Forelimb muscle (tissue), 1 donor: ENCODE results near the gene SIM2. TPM values are rescaled to one million over a fixed set of nuclear protein-coding genes. Genes with fewer than 3 reads are reported as not detected.
"Not testable (repeated sequence)": the region's sequence is repeated elsewhere in the genome, so short reads cannot be mapped to it uniquely, and the experiment has no call there.

Source experiments
- DNase-seq: peaks from one replicate; pipeline ENCODE4 v3.0.0-alpha.2; 2013; ENCODE audit warnings: low read depth
- polyA plus RNA-seq: library from polyadenylated mRNA; unstranded; fragments of 120-200 nt; gene quantifications from one replicate; pipeline ENCODE4 v1.2.1, GENCODE V29; 2013; ENCODE audit not compliant: insufficient read length

SIM2 gene
- 2.9 TPM for polyA plus RNA-seq

- no peak for DNase-seq
These were observed at the start of gene SIM2 for GRCh38 chr21:36698981-36699545. SIM2 (plus strand) TSS chr21:36699115; CDS start chr21:36699747, 632 bp downstream.

- DNase-seq, result no peak
These were observed 44.6 kb upstream of the SIM2 start for GRCh38 chr21:36654324-36654723.

GRCh38 chr21:36654796-36655325, 44.1 kb upstream of the SIM2 start:
- DNase-seq, result no peak

GRCh38 chr21:36656138-36656537, 42.8 kb upstream of the SIM2 start:
- DNase-seq, result no peak

GRCh38 chr21:36657290-36657689, 41.6 kb upstream of the SIM2 start:
- not testable (repeated sequence) for DNase-seq

- no peak for DNase-seq
These were observed 40.9 kb upstream of the SIM2 start for GRCh38 chr21:36657999-36658398.

- no peak for DNase-seq
These were observed 40.0 kb upstream of the SIM2 start for GRCh38 chr21:36658926-36659325.

- no peak for DNase-seq
These were observed 37.2 kb upstream of the SIM2 start for GRCh38 chr21:36661511-36662309.

GRCh38 chr21:36663033-36663855, 35.7 kb upstream of the SIM2 start:
- DNase-seq, result no peak

GRCh38 chr21:36664662-36664990, 34.3 kb upstream of the SIM2 start:
- DNase-seq, result no peak

- no peak for DNase-seq
These were observed 33.1 kb upstream of the SIM2 start for GRCh38 chr21:36665806-36666205.

- no peak for DNase-seq
These were observed 30.2 kb upstream of the SIM2 start for GRCh38 chr21:36668713-36669112.

GRCh38 chr21:36671836-36672235, 27.1 kb upstream of the SIM2 start:
- DNase-seq, result no peak

- not testable (repeated sequence) for DNase-seq
These were observed 26.6 kb upstream of the SIM2 start for GRCh38 chr21:36672296-36672695.

GRCh38 chr21:36672737-36673136, 26.2 kb upstream of the SIM2 start:
- DNase-seq, result no peak

GRCh38 chr21:36676039-36676950, 22.6 kb upstream of the SIM2 start:
- no peak for DNase-seq

- DNase-seq, result no peak
These were observed 21.5 kb upstream of the SIM2 start for GRCh38 chr21:36677443-36677842.

- DNase-seq, result no peak
These were observed 20.4 kb upstream of the SIM2 start for GRCh38 chr21:36678538-36678937.

GRCh38 chr21:36681117-36681631, 17.7 kb upstream of the SIM2 start:
- DNase-seq, result no peak

GRCh38 chr21:36684957-36685714, 13.8 kb upstream of the SIM2 start:
- DNase-seq, result no peak
